T-helper 1 cell (primary cell): Measurements from ENCODE around the gene SYT6.

Source experiments
- DNase-seq, 5 donors: peaks; one replicate each; pipeline ENCODE4 v3.0.0-alpha.2; 2012 to 2020
- total RNA-seq, 4 donors: gene quantifications; one replicate each; lab custom pipeline; 2026; lab: John Stamatoyannopoulos, UW

Gene SYT6, protein sequence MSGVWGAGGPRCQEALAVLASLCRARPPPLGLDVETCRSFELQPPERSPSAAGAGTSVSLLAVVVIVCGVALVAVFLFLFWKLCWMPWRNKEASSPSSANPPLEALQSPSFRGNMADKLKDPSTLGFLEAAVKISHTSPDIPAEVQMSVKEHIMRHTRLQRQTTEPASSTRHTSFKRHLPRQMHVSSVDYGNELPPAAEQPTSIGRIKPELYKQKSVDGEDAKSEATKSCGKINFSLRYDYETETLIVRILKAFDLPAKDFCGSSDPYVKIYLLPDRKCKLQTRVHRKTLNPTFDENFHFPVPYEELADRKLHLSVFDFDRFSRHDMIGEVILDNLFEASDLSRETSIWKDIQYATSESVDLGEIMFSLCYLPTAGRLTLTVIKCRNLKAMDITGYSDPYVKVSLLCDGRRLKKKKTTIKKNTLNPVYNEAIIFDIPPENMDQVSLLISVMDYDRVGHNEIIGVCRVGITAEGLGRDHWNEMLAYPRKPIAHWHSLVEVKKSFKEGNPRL
- 0 to 1.1 (median 0.10) reads per million in 4 donors for total RNA-seq

DNA sequence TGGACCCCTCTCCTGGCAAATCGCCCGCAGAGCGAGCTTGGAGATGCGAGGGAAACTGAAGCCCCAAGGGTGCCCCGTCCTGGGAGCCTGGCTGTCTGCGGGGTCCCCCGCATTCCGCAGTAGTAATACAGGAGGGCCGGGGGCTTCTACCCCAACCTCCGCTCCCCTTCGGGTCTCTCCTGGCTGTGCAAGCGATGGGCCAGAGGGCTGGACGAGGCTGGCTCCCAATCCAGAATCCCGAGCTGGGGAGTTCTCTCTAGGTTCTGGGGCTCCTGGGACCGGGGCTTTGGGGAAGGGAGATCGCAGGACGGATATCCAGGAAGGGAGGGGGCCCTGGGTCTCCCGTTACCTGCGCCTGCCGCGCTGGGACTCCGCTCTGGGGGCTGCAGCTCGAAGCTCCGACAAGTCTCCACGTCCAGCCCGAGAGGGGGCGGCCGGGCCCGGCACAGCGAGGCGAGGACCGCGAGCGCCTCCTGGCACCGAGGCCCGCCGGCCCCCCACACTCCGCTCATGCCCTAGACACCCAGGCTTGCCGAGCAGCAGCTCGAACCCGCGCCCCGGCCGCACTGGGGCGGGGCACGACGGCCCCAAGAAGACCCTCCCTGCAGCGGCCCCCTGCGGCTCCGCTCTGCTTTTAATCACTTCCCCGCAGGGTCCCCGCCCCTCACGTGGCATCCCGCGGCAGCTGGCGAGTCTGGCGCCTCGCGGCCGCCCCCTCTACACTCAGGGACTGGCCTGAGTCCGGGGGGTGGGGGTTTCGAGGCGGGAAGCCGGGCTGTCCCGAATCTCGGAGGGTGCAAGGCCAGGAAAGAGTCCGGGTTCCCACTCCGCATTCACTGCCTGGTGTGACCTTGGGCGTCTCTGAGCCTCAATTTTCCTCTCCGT lies at the start of gene SYT6:
Gene SYT6 (minus strand): TSS at position 609 of the 885 bp plus-strand sequence. CDS start 97 bp downstream, at position 512.
- no peak for DNase-seq

DNA sequence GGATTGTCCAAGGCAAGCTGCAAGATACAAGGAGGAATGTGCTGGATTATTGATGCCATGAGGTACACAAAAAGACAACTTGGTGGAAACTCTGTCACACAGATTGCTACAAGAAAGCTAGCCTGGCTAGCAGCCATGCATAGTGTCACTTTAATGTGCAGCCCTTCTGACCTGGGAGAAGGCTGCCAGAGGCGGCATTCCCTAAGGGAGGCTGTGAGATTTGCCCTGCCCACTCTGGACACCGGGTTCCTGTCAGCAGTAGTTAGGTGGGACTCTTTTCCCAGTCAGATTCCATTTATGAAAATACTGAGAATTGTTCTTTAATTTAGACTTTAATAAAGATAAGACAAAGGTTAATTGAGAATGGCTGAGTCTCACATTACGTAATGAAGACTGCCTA lies 47.8 kb upstream of the SYT6 start:
- DNase-seq = no peak

DNA sequence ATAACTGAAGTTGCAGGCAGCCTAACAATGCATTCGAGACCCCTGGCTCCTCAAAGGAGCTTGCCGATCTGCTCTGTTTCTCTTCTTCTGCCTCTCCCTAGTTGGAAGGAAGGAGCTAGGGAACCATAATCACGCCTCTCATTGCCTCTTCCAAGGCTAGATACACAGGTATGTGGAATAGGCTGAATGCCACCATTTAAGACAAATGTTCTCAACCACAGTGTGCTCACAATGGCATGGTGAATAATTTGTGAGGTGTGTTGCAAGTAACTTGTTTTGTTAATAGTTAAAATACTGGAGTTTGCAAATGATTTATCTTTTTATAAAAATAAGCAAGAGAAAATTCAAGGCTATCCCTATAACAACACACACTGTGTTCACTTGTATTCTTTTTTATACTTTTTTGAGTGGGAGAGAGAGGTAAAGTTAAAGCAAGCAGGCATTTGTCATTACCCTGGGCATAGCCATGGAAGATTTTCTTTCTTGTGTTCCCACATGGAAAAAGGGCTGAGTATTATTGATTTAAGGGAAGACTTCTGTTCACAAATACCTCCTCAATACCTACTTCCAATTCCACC lies 45.4 kb upstream of the SYT6 start:
- DNase-seq = no peak

DNA sequence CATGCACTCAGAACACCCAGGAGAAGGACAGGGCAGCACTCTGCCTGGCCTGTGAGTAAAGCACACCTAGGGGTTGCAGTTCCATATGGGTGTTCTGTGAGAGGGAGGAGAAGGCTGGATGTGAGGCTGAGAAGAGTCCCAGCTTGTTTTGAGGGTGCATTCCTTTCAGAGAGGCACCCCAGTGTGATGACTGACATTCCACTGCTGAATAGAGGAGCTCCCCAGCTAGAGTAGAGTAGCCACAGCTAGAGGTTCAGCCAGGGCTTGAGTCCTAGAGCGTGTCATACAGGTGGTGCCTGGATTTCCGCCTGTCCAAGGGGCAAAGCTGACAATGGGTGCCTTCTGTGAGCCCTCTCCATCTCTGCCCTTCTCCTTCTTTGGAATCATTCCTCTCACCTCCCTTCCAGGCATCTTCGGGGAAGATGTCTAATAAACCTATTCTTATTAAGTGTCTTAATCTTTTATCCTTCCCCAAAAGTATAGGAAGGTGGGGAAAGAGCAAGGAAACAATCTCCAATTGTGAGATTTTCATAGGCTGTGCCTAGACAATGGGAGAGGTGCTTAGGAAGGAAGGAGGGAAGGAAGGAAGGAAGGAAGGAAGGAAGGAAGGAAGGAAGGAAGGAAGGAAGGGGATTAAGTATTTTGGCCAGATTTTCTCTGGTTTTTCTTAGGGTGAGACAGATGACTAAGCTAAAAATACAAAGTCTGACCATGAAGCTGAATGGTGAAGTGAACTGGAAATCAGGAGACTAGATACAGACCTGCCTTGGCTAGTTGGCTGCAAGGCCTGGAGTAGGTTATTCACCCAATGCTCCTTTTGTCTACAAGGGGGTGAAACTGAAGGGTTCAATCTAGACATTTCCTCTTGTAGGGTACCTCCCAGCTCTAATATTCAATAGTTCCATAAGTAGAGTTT lies 43.6 kb upstream of the SYT6 start:
- DNase-seq = no peak

DNA sequence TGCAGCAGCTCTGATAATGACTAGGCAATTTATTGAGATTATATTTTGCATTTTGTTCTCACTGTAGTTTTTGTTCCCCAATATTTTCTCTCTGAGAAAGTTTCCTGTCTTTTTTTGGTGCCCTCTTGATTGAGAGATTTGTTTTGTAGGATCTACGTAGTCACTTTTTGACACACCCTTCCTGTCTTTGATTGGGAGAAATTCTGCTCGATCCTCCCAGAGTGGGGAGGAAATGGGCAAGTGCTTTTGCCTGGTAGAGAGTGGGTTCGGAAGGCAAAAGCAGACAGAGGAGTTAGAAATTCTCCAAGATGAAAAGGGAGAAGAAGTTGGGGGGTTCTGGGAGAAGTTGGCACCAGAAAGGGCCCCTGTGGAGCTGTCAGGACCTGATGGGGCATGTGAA lies 42.1 kb upstream of the SYT6 start:
- no peak for DNase-seq

DNA sequence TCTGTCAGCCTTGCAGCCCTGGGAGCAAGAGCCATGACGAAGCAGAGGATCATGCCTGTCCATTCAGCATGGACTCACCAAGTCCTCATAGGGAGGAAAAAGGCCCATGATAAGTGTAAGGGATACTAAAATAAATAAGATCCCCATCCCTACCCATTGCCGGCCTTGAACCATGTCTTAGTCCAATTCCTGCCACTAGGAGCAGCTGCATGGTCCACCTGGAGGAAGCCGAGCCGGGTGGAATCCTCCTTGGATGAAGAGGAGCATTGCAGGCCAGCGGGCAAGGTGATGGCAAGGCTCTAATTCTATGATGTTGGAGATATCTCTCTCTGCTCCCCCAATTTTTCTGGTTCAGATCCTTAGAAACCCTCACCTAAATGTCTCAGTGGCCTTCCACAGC lies 38.7 kb upstream of the SYT6 start:
- no peak for DNase-seq

DNA sequence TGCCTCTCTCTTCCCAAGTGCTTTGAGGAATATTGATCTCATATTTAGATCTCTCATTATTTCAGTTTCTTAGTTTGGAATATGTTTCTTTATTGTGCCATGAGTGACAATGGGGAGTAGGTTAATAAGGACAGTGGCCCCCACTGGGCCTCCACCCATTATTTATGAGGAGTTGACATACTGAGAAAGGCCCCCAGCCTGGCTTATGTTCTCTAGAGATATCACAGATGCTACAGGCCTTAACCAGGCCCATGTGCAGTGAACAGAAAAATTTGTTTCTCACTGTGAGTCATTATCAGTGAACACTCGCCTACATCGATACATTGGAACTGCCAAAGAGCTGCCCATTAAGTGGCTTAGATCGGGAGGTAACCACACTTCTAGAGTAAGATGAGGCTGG lies 35.7 kb upstream of the SYT6 start:
- DNase-seq = no peak

DNA sequence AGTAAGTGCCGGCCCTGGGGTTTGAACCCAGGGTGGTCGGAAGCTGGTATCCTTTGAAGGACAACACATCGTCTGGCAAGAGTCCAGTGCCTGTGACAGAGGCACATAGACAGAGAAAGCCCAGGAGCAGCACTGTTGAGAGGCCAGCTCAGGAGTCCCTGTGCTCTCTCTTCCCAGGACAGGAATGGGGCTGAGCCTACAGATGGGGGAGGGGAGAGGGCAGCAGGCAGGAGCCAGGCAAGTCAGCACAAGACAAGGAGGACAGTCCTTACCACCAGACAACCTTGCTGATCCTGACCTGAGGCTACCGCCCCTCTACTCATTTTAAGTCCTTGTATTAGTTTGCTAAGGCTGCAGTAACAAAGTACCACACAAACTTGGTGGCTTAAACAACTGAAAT lies 27.7 kb upstream of the SYT6 start:
- DNase-seq = no peak

DNA sequence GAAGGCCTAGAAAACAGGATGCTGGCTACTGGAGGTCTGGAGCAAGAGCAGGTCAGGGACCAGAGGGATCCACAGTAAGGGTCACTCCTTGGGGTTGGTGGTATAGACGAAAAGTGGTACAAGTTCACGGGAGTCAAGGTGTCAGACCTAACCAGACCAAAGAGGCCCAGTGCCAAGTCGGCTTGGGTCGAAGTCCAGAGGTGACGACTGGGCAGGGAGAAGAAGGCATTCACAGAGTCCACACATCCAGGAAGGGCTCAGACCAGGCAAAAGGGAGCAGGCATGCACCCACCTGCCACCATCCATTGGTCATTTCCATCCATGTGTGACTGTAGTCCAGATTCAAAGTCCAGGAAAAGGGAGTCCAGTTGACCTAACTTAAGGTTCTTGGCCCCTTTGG lies 27.1 kb upstream of the SYT6 start:
- no peak for DNase-seq

DNA sequence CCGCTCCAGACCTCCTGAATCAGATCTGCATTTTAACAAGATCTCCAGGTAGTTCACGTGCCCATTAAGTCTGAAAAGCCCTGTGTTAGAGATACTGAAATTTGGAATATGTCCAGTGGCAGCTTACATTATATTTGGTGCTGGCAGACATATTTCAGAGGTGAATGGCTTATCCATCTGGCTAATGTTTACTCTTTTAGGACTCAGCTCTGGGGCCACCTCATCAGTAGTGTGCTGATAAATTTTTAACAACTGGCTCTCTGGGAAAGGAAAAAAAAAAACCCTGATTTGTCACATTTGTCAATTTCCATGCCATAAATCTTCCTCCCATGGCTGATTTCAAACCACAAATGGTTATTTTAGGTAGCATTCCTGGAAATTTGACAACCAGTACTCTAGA lies 25.3 kb upstream of the SYT6 start:
- no peak for DNase-seq

DNA sequence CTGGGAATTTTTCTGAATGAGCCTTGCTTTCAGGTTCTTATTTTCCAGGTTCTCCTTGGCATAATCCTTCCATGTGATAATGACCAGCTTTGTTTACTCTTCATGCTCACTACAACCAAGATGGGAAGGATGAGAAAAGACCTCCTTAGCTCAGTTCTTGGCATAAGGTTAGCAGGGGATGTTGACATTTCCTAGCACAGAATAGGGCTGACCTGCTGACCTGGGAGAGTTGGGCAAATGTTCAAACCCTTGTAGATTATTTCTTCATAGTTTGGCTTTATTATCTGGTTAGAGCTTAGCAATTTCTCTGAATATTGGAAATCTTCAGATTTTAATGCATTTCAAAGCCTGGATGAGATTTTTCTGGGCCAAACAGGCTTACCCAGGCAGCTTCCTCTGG lies 23.6 kb upstream of the SYT6 start:
- DNase-seq = no peak

DNA sequence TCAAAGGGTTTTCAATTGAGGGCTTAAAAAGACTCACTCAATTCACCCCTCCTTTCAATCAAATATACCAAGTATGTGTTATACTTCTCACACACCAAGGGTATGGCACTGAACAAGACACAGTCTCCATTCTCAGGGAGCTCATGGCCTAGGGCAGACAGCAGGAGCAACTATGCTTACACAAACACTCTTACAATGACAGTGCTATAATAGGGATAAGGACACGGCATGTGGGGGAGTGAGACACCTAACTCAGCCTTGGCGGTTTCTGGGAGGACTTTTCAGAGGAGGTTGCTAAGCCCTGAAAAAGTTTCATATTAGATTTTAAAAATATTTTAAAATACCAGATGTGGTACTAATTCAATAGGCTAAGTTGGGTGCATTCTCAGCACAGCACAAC lies 22.7 kb upstream of the SYT6 start:
- DNase-seq = no peak

DNA sequence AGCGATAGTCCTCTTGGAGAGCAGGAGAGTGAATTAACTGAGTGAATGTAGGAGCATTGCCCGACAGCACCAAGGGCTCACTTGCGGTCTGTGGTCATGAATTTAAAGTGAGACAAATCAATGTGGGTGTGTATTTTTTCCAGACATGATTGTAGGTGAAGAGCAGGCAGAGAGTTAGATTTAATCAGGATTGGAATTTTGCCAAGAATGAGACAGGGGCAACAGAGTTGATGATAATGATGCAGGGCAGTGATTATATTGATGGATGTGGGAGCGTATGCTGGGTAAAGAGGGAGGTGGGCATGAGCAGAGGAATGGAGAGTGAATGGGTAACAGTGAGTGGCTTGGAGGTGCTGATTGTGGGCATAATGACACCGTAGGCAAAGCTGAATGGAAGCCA lies 20.0 kb upstream of the SYT6 start:
- DNase-seq = no peak

DNA sequence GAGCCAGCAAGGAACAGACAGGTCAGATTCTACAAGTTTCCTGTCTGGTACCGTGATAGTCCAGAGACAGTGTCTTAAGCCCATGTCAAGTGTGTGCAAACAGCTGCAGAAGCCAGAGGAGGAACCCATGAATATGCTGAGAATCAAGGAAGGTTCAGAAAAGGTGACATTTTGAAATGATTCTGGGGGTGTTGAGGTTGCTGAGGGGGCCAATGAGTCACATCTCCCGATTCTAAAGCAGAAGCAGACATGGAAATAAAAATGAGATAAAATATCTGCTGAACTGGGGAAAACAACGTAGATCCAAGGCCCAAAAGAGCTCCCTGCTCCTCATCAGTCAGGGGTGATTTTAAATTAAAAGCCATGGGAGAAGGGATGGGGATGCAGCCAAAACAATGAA lies 15.8 kb upstream of the SYT6 start:
- DNase-seq = no peak

DNA sequence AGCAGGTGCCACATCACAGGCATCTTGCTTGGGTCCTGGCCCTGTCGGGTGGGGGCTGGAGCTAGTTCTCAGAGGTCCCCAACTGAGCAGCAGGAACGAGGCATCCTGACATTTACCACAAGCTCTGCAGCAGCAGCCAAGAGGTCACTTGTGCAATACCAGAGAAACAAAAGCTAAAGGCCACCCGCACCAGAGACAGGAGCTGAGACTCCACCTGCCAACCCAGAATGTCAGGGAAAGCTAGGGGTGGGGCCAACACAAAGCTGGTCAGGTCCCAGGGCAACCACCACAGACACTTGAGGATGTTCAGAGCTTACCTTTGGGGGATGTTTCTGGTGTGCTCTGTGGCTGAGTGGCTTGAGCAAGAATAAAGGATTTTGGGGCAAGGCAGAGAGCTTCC lies 13.6 kb upstream of the SYT6 start:
- DNase-seq = no peak

DNA sequence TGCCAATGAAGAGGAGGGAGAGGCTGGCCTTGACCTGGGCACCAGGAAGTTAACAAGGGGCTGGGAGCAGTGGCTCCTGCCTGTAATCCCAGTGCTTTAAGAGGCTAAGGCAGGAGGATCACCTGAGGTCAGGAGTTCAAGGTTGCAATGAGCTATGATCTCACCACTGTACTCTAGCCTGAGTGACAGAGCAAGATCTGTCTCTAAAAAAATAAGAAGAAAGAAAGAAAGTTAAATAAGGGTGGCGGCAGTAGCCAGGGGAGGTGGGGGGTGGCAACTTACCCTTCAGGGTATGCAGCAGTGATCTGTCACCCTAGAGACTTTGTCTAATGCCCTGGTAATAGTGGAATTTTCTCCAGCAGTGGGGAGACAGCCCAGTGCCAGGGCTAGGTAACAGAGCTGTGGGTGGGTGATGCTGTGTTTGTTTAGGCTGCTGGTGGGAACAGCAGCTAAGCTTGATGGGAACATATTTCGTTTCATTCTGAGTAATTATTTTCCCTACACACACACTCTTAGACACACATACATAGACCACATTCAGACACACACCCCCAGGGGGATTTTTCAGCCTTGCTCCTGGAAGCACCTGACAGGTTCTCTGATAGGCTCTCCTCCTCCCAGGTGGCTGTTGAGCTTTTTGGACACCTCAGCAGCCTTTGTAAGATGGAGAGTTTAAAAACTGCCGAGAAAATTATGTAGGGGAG lies 11.3 kb upstream of the SYT6 start:
- no peak for DNase-seq

DNA sequence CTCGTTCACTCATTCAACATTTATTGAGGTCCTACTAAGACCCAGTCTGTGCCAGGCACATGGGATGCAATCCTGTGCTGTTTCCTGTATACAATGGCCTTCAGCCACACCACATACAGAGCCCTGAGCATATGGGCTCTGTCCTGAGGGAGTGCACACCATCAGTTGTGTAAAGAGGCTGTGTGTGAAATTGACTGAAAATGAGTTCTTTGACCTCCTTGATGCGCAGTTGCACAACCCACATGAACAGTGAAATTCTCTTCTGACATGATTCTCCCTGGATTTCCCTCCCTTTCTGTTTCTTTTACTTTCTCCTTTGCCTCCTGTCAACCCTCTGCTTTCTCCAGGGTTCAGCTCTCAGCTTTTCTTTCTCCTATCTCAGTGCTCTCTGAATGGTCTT lies 6.3 kb upstream of the SYT6 start:
- DNase-seq = no peak

DNA sequence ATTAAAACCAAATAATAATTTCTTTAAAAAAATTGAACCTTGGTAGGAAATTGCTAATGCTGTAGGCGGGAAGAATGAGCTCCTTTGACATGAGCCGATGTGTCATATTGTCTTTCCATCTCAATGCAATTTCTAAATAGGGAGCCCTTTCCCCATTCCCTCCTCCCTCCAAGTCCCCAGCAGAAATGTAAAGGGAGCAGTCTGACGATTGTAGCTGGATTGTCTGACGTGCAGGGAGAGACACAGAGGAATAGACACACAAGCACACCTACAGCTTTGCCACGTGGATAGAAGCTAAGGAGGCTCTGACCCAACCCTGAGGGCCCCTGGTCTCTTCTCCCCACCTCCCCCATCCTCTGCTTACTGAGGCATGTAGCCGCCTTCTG lies 3.6 kb upstream of the SYT6 start:
- DNase-seq = no peak

DNA sequence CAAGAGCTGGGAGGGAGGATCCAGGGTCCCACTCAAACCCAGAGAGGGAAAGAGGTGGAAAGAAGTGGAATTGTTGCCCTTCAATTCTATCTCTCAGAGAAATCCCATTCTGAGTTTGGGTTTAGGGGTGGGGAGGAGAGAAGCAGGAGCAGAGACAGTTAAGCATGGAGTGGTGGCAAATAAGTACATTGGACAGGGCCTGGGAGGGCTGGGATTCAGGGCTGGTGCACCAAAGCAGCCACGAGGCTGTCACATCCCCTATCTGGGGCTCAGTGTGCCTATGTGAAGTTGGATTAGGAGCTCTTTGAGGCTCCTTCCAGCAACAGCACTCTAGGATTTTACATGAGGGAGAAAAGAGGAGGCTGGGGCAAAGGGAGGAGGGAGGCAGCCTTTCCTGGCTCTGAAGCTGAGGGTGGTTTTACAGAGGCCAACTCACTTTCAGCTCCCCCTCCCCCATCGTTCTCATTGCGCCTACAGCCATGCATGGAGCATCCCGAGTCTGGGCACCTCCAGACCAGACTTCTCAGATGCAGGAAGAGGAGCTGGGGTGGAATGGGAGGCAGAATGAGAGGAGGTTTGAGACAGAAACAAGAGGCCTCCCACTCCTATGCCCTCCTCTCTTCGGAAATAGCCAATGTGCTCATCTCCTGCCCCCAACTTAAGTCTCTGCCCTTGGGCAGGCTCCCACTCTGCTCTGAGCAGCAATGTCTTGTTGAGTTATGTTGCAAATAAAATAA lies 3.0 kb upstream of the SYT6 start:
- DNase-seq = no peak

DNA sequence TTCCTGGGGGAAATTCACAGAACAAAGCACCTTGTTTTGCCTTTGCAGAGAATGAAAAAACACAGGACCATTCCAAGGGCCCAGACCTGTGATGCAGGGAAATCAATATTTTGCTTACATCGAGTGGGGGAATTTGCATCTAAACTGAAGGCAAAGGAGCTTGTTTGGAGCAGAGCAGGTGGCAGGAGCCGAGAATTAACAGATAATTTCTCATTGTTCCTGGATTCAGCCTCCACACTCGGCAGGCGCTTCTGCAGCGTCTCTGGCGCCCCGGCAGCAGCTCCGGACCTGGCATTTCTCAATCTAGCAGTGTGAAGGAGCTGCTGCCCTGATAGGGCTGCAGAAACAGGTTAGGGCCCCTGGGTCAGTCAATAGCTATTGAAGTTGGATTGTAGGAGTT lies 2.0 kb upstream of the SYT6 start:
- DNase-seq = no peak

DNA sequence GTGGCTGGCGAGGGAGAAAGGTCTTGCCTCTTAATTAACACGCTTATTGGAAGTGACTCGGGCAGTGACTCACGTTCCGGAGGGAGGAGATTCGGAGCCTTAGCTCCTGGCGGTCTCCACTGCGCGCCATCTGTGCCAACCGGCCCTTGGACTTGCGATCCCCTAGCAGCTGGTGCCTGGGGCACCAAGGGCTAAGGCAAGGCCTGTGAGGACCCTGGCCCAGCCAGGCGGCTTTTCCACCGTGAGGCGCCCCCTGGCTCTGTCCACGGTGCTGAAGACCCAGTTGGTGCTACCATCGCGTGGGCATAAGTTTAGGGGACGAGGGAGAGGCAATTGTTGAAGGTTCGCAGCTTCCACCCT lies 1.3 kb upstream of the SYT6 start:
- no peak for DNase-seq
